CD4-positive, alpha-beta T cell treated with Interleukin-2 at 100 ng/mL for 4 hours (primary cell): Measurements from ENCODE around the gene LRG1.
"Not testable (repeated sequence)": the region's sequence is repeated elsewhere in the genome, so short reads cannot be mapped to it uniquely, and the experiment has no call there.

Source experiments
- DNase-seq: peaks from one replicate; pipeline ENCODE4 v3.0.0-alpha.2; 2020; ENCODE audit warnings: low spot score

Gene LRG1

DNA sequence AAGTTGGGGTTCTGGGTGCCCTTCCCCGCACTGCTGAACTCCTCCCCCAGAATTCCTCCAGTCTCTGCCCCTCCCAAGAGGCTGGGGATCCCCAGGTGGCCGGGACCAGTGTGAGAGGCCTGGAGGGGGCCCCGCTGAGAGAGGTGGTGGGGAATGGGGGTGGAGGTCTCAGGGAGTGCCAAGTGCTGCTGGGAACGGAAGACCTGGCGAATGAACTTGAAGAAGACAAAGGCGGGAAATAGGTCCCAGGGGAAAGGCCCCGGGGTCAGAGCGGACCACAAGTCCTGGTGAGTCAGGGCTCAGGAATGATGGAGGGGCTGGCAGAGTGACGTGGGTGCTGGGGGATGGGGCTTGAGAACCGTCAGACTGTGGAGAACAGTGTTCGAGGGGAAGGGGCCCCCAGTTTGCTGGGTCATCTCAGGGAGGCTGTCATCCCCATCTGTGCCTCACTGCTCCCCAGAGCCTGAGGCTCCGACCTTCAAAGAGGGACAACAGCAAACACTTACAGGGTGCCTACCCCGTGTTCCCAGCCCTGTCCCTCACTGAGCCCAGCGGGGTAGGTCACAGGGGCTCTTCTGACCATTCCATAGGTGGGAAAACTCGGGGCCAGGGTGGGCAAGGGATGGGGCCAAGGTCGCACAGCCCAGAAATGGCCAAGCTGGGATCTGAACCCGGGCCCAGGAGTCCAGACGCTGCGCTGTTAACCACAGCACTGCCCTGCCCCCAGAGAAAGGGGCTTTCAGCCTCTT lies 35.6 kb upstream of the LRG1 start:
- no peak for DNase-seq

GRCh38 chr19:4573682-4574081 lies 33.8 kb upstream of the LRG1 start:
- DNase-seq, result no peak

- no peak for DNase-seq
Measured at GRCh38 chr19:4571305-4571917, 31.6 kb upstream of the LRG1 start.

GRCh38 chr19:4570916-4571304 lies 31.1 kb upstream of the LRG1 start:
- DNase-seq, result no peak

- DNase-seq, result no peak
Measured at GRCh38 chr19:4570402-4570801, 30.6 kb upstream of the LRG1 start.

- no peak for DNase-seq
Measured at GRCh38 chr19:4568886-4569285, 29.1 kb upstream of the LRG1 start.

DNA sequence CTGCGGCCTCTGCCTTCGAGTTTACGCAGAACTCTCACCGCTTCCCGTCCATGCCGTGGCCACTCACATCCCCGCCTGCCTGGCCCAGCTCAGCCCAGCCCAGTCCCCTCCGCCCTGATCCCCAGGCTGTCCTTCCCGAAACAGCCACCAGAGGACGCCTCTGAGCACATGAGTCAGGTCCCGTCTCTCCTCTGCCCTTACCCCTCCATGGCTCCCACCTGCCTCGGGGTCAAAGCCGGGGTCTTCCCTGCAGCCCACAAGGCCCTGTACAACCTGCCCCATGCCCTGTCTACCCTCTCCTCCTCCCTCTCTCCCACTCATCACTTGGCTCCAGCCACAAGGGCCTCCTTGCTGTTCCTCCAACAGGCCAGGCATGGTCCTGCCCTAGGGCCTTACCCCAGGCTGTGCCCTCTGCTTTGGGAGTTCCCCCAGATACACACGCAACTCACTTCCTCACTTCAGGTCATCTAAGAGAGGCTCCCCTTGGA lies 27.8 kb upstream of the LRG1 start:
- DNase-seq, result peak; percentile 53

- no peak for DNase-seq
Measured at GRCh38 chr19:4566402-4567051, 26.7 kb upstream of the LRG1 start.

GRCh38 chr19:4563562-4563961 lies 23.7 kb upstream of the LRG1 start:
- not testable (repeated sequence) for DNase-seq

DNA sequence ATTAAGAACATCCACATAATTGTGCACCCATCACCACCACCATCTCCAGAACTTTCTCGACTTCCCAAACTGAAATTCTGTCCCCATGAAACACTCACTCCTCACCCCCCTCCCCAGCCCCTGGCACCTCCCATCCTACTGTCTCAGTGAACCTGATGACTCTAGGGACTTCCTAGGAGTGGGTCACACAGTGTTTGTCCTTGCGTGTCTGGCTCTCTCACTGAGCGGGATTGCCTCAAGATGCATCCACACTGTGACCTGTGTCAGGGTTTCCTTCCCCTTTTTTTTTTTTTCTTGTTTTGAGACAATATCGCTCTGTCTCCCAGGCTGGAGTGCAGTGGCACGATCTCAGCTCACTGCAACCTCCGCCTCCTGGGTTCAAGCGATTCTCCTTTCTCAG lies 22.2 kb upstream of the LRG1 start:
- DNase-seq, result not testable (repeated sequence)

GRCh38 chr19:4559569-4559968 lies 19.7 kb upstream of the LRG1 start, which contains the start of gene SEMA6B:
Gene SEMA6B, minus strand, starts transcription at chr19:4559684. Its CDS starts 1,227 bp downstream, at chr19:4558457.
- no peak for DNase-seq

- peak; percentile 11 for DNase-seq
Measured at GRCh38 chr19:4557971-4558941, 18.4 kb upstream of the LRG1 start.

GRCh38 chr19:4557144-4557970 lies 17.5 kb upstream of the LRG1 start:
- no peak for DNase-seq

DNA sequence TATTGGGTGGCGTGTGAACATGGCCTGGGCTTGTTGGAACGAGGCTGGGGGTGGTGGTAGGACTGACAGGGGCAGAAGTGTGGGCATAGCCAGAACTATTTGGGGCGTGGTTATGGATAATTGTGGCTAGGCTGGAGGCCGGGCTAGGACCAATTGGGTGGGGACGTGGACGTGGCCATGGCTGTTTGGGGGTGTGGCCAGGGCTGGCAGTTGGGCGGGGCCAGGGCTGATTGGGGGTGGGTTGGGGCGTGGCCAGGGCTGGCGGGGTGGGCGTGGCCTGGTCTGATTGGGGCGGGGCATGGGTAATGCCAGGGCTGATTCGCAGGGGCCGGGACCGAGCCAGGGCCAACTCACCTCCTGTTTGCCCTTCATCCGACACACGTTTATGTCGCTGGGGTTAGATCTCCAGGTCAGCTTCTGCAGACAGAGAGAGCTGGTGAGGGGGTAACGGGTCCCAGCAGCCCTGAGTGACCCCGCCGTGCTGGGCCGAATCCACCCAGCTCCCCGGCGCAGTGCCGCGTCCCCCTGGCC lies 16.8 kb upstream of the LRG1 start:
- DNase-seq, result no peak

DNA sequence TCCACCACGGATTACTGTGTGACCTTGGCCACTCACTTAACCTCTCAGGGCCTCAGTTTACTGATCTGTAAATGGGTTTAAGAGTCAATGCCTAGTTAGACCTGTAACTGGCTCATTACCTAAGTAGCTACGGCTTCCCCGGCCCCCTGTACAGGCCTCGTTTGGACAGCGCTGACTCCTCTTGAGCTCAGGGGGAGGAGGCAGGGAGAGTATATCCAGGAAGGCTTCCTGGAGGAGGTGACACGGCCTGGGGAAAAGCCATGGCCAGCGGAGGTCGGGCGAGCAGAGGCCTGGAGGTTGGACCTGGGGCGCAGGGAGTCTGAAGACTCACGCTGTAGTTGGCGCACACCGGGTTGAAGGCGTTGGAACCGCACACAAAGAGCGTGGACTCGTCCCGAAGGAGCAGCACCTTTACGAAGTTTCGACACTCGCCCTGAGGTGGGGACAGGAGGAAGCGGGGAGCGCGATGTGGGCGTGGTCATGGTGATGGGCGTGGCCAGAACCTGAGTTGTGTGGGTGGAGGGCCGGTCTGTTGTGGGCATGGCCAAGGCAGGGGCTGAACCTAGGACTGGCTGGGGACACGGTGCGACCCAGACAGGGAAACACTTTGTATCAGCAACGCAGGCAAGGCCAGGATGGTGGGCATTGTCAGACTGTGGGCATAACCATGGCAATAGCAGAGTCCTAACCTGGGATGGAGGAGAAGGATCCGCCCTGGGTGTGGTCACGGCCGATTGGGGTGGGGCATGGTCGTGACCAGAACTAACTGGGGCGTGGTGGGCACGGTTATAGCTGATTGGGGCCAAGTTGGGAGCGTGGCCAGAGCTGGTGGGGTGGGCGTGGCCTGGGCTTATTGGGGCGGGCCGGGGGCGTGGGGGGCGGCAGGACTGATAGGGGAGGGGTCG lies 16.1 kb upstream of the LRG1 start:
- no peak for DNase-seq

DNA sequence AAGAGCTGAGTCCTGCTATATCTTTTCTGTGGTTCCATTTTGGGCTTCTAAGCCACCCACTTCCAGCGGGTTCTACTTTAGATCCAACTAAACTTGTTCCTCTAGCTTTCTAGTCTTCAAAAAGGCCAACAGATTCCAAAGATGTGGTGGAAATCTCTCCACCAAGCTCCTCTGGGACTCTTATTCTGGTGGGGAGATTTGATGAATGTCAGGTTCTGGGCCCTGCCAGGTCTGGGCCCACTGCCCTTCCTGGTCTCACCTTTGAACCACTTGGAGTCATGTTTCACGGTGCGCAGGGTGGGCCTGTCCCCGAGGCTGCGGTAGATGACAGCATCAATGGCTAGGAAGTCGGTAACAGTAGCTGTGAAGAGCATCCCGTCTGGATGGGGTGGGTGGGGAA lies 14.9 kb upstream of the LRG1 start:
- no peak for DNase-seq

DNA sequence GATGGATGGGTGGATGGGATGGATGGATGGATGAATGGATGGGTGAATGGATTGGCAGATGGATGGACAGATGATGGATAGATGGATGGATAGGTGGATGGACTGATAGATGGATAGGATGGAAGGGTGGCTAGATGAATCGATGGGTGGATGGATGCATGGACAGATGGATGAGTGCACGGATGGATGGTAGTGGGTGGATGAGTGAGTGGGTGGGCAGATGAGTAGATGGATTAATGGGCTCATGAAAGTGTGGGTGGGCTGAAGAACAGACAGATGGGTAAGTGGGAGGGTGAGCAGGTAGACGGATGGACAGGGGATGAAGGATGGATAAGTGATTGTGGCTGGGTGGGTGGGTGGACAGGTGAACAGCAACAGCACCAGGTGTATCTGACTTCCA lies 13.9 kb upstream of the LRG1 start:
- no peak for DNase-seq

DNA sequence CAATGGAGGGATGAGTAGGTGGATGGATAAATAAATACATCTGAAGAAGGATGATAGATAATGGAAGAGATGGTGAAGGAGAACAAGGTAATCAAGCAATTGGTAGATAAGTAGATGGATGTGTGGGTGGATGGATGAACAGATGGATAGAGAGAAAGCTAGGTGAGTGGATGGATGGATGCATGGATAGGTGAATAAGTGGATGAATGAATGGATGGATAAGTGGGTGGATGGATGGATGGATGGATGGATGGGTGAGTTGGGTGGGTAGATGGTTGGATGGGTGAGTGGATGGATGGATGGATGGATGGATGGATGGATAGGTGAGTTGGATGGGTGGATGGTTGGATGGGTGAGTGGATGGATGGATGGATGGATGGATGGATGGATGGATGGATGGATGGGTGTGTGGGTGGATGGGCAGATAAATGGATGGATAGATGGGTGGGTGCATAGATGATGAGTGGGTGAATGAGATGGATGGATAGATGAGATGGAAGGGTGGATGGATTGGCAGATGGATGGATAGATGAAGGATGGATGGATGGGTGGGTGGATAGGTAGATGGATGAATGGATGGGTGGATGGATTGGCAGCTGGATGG lies 13.4 kb upstream of the LRG1 start:
- no peak for DNase-seq

GRCh38 chr19:4552525-4552819 lies 12.6 kb upstream of the LRG1 start:
- no peak for DNase-seq
